Iris pigment epithelial cell (primary cell): ENCODE results near the gene CTTNBP2NL.
"Not testable (repeated sequence)": the region's sequence is repeated elsewhere in the genome, so short reads cannot be mapped to it uniquely, and the experiment has no call there.

Source experiments
- DNase-seq: peaks from one replicate; pipeline ENCODE4 v3.0.0-alpha.2; 2011; ENCODE audit warnings: low read depth

CTTNBP2NL gene

GRCh38 chr1:112461200-112461871, 65.3 kb downstream of the CTTNBP2NL start:
- peak; percentile 38 for DNase-seq

- DNase-seq = no peak
These were observed 66.9 kb downstream of the CTTNBP2NL start for GRCh38 chr1:112462953-112463279.

DNA sequence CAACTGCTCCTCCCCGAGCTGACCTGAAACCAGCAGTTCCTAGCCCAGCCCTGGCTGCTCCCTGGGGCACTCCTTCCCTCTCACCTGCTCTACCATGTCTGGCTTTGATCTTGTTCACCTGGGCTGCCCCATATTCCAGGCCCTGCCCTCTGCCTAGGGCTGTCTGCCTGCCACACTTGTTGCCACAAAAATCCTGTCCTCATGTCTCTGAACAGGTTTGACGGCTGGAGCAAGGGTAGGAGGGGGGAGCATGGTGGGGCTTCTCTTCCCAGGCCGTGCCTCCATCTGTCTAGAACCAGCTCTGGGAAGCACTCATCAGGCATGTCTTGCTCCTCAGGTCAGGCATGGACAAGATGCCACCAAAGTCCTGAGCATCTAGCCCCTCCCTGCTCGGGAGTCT, 68.5 kb downstream of the CTTNBP2NL start:
- no peak for DNase-seq

GRCh38 chr1:112465122-112465521, 69.1 kb downstream of the CTTNBP2NL start:
- peak; percentile 72 for DNase-seq

DNA sequence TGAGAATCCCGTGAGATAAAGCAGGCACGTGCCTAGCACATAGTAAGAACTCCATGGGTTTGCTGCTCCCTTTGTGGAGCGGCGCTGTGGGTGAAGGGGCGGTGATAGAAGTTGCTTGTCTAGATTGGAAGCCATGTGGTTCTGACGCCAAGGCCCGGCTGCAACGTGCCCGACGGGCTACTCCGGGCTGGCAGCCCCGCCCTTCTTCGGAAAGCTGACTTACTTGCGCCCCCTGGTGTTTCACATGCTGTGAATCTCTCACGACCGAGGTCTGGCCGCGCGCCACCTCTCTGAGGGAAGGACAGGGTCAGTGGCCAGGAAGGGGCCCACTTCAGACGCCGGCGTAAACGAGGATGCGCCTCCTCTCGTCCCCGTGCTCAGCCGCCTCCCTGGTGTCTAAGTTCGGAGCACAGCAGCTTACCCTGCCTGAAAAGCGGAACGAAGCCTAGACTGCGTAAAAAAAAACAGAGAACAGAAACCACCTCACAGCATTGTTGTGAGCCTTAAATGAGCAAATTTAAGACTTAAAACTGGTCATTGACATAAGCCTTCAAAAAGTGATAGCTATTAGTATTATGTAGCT, 70.2 kb downstream of the CTTNBP2NL start:
- peak; percentile 96 for DNase-seq

GRCh38 chr1:112470324-112470723, 74.3 kb downstream of the CTTNBP2NL start:
- not testable (repeated sequence) for DNase-seq

DNA sequence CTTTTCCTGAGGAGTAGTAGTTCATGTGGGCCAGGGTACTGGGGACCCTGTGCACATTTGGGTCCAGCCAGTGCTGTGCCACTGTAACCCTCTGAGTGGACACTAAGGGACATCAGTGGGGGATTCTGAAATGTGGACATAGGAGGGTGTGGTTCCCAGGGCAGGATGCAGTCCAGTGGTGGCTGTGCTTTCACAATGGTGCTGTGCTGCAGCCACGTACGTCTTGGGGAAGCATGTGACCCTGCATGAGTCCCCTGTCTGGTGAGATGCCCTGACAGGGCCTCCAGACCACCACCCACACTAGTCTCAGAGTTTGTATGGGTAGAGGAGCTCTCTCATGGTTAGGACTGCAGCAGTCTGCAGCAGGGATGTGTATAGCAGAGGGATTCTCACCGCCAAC, 75.0 kb downstream of the CTTNBP2NL start:
- DNase-seq = no peak

DNA sequence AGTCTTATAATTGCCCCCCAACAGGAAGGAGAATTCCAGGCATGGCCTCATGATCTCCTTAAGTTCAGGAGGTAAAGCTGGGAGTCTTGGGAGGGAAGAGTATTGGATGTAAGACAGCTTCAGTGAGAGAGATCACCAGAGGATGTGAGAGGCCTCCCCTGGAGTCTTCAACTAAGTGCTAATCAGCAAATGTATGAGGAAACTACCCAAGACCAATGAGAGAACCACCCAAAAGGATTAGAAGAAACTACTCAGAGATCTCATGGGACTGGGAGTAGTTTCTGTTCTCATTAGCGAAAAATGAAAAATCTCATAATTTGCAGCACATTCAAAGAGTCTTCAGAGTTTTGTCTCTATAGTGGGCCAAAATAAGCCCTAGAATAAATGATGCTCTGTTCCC, 76.1 kb downstream of the CTTNBP2NL start:
- no peak for DNase-seq

GRCh38 chr1:112477550-112477949, 81.5 kb downstream of the CTTNBP2NL start:
- no peak for DNase-seq

GRCh38 chr1:112478314-112478713, 82.3 kb downstream of the CTTNBP2NL start:
- no peak for DNase-seq

GRCh38 chr1:112486063-112486462, 90.0 kb downstream of the CTTNBP2NL start:
- DNase-seq = not testable (repeated sequence)

- peak; percentile 23 for DNase-seq
These were observed 91.7 kb downstream of the CTTNBP2NL start for GRCh38 chr1:112487686-112488085.

DNA sequence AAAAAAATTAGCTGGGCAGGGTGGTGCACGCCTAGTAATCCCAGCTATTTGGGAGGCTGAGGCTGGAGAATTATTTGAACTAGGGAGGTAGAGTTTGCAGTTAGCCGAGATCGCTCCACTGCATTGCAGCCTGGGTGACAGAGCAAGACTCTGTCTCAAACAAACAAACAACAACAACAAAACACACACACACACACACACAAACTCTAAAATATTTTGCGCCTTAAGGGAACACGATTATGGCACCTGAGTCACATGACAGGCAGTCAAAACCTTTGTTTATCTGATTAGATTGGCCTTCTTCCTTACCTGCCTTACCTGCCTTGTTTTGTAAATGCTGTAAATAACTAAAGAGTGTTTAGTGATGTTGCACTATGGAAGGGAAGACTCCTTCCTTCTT, 92.1 kb downstream of the CTTNBP2NL start:
- DNase-seq = no peak

DNA sequence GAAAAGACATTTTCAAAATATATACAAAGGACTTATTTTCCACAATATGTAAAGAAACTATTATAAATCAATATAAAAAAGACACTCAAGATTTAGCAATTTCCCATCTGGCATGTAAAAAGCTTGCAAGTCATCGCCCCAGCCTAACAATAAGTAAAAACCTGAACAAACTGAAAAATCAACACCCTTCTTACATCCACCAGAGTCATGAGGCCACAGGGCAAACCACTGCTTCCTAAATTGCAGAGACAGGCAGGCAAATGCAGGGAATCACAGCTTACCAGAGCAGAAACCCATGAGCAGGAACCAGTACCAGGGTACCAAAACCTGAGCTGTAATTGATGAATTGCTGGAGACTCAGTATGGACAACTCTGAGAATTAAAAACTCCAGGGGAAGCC, 96.1 kb downstream of the CTTNBP2NL start:
- DNase-seq = no peak

DNA sequence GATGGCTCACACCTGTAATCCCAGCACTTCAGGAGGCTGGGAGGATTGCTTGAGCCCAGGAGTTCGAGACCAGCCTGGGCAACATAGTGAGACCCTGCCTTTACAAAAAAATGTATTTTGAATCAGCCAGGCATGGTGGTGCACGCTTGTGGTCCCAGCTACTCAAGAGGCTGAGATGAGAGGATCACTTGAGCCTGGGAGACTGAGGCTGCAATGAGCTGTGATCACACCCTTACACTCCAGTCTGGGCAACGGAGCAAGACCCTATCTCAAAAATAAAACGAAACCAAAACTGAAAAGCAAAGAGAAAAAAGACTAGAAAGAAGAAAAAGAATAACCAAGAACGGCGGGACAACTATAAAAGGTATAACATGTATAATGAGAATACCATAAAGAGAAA, 97.3 kb downstream of the CTTNBP2NL start:
- DNase-seq = no peak

- no peak for DNase-seq
These were observed 100.3 kb downstream of the CTTNBP2NL start for GRCh38 chr1:112496290-112496689.

DNA sequence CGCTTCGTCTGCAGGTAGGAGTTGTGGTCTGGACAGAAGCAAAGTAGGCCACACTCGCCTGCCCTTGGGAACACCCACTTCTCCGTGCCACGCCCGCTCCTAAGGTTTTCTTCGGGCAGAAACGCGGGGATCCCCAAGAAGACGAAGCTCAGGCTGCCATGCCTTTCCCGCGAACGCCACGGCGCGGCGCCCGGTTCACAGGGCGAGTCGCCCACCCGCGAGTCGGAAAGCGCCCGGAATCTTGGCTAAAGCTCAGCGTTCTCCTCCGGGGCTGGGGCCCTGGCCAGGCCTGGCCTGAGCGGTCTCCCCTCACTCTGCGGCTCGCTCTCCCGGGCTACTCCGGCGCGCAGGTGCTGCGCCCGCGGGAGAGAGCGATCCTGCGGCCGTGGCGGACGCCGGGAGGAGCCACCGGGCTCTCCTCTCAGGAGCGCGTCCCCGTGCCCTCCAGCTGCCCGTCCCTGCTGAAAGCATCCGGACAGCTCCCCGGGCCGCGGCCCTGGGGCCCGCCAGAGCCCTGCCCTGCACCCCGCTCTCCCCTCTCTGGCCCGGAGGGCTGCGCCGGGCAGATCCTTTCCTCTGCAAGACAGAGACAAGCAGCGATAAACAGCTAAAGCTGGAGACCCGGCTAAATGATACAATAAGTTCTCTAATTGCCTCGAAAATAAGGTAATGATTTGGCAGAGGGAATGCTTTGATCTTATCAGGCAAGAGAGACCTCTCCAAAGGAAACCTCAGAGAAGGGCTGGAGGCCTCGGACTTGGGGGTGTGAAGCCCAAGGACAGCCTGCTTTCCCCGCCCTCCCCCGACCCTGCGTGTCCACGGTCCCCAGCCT, 106.0 kb downstream of the CTTNBP2NL start:
- peak; percentile 81 for DNase-seq

- DNase-seq = peak; percentile 62
These were observed 106.8 kb downstream of the CTTNBP2NL start for GRCh38 chr1:112502826-112503225.

DNA sequence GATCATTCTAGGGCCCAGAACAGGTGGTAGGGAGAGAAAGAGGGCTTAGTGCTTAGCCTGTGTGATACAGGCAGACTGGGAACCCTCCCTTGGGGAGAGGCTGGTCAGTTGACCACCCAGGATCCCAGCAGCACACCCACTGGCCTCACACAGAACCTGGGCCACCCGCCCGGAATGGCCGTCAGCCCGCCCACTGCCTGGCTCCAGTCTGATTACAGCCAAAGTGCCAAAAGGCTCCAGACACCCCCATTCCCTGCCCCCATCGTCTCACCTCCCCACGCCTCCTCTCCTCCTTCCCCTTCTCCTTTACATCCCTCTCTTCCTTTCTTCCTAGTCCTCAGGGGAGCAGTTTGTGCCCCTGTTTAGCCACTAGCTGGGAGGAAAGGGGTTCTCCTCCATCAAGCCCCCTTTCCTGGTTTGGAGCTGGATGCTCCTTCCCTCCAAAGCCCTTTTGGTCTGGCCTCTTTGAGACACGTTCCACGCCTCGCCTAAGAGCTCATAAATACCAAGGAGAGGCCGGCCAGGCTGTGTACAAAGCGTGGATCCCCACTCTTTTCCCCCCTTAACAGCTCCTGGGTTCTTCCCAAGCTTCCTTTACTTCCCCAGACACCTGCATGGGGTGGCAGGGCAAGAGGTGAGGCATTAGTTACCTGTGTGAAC, 108.1 kb downstream of the CTTNBP2NL start:
- no peak for DNase-seq

GRCh38 chr1:112504661-112505399, 108.8 kb downstream of the CTTNBP2NL start:
- no peak for DNase-seq

DNA sequence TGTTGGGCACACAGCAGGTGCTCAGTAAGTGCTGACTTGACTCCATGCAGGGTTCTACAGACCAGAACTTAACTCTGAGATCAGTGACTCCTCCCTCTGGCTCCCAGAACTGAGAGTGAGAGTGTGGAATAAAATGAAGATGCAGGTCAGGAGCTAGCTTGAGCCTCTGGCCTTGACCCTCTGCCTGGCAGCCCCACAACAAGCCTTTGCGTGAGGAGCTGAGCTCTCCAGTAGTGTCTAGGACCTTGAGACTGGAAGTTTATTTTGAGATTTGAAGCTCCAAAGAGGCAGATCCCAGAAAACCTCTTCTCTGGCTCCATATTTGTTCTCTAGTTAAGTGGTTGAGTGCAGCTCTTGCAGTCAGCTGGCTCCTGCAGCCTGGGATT, 109.4 kb downstream of the CTTNBP2NL start:
- no peak for DNase-seq

- DNase-seq = no peak
These were observed 109.9 kb downstream of the CTTNBP2NL start for GRCh38 chr1:112505878-112506277.
